A549 (cell line): Measurements from ENCODE around the gene IFRD2. TPM values are rescaled to one million over a fixed set of nuclear protein-coding genes. Genes with fewer than 3 reads are reported as not detected.

Experiments used
- ATAC-seq, 2 experiments: fragments of 200-7000 bp in 1 of 2; fragments of >200 bp in 1 of 2; cut with Nextera tagmentation in 1 of 2; cut with Tn5 transposase in 1 of 2; 3 replicates each; pipeline versions ENCODE4 v1.8.0 to v1.9.1; 2018 to 2020; ENCODE audit warnings: mild to moderate bottlenecking in 1 of 2, moderate library complexity in 1 of 2
- CTCF ChIA-PET: fragments of 300-600 bp; sonication (Branson Sonifier 250); formaldehyde crosslinking; extraction: SDS; loops from one replicate; lab custom pipeline; 2021; ENCODE audit warnings: antibody characterized with exemption, inconsistent platforms; lab: Yijun Ruan, JAX
- POLR2A ChIA-PET: fragments of 350-600 bp; formaldehyde crosslinking; extraction: SDS; loops from one replicate; lab custom pipeline; 2021; ENCODE audit warnings: antibody characterized with exemption, inconsistent platforms; lab: Yijun Ruan, JAX
- DNase-seq, 2 experiments: peaks; one replicate each; pipeline versions ENCODE4 v3.0.0 to v3.0.0-alpha.2; 2011 to 2016; ENCODE audit warnings: low read depth in 1 of 2, low spot score in 1 of 2
- FAIRE-seq: peaks from 2 replicates; lab custom pipeline; 2011; peaks lifted over from hg19 to GRCh38; lab: Jason Lieb, UNC
- H3K27ac ChIP-seq, 2 experiments: fragments of >200 bp; sonication (Bioruptor Twin); formaldehyde crosslinking; 3 replicates each; pipeline ENCODE4 v1.5.1; 2016 to 2017
- H3K4me1 ChIP-seq: fragments of >200 bp; sonication (Bioruptor Twin); formaldehyde crosslinking; 3 replicates; pipeline ENCODE4 v1.6.1; 2016
- H3K4me2 ChIP-seq: fragments of >200 bp; sonication (Bioruptor Twin); formaldehyde crosslinking; 3 replicates; pipeline ENCODE4 v1.6.1; 2016
- H3K4me3 ChIP-seq: fragments of >200 bp; sonication (Bioruptor Twin); formaldehyde crosslinking; 3 replicates; pipeline ENCODE4 v1.5.1; 2016
- H3K9me3 ChIP-seq: fragments of >200 bp; sonication (Bioruptor Twin); formaldehyde crosslinking; 3 replicates; pipeline ENCODE4 v1.6.1; 2016
- CEBPB ChIP-seq, 2 experiments: fragments of >200 bp in 1 of 2; sonication (Bioruptor Twin) in 1 of 2; formaldehyde crosslinking in 1 of 2; IDR thresholded peaks; 2 replicates each; pipeline ENCODE4 v1.6.1; 2012 to 2016
- EHMT2 ChIP-seq: fragments of 200-600 bp; sonication (generic); IDR thresholded peaks from 2 replicates; pipeline ENCODE4 v1.6.1; 2016; ENCODE audit warnings: antibody characterized with exemption, low read depth, mild to moderate bottlenecking, moderate library complexity
- ELK1 ChIP-seq: fragments of 150-350 bp; IDR thresholded peaks from 2 replicates; pipeline ENCODE4 v1.6.1; 2014; ENCODE audit warnings: low read depth, mild to moderate bottlenecking, low read length
- ESRRA ChIP-seq: fragments of 150-350 bp; IDR thresholded peaks from 2 replicates; pipeline ENCODE4 v1.6.1; 2014; ENCODE audit warnings: mild to moderate bottlenecking, low read length, borderline replicate concordance
- GATA3 ChIP-seq: IDR thresholded peaks from 2 replicates; pipeline ENCODE4 v1.6.1; 2012; ENCODE audit warnings: borderline replicate concordance
- HMGXB4 ChIP-seq: fragments of 250-450 bp; sonication (Bioruptor Pico); IDR thresholded peaks from 2 replicates; pipeline ENCODE4 v1.5.0; 2021; ENCODE audit warnings: mild to moderate bottlenecking, moderate library complexity, borderline replicate concordance
- HOXA7 ChIP-seq: fragments of 250-450 bp; sonication (Bioruptor Pico); IDR thresholded peaks from 2 replicates; pipeline ENCODE4 v1.5.0; 2020; ENCODE audit warnings: mild to moderate bottlenecking, moderate library complexity
- JUN ChIP-seq, 2 experiments: fragments of >200 bp; sonication (Bioruptor Twin); formaldehyde crosslinking; IDR thresholded peaks; 2 replicates in 1 of 2; 3 replicates in 1 of 2; pipeline ENCODE4 v1.6.1; 2016 to 2017
- KDM1A ChIP-seq: fragments of 200-600 bp; sonication (generic); IDR thresholded peaks from 2 replicates; pipeline ENCODE4 v1.6.1; 2016; ENCODE audit warnings: low read depth, mild to moderate bottlenecking
- MAX ChIP-seq: IDR thresholded peaks from 2 replicates; pipeline ENCODE4 v1.6.1; 2012
- MAZ ChIP-seq: fragments of 150-350 bp; IDR thresholded peaks from 2 replicates; pipeline ENCODE4 v1.6.1; 2014; ENCODE audit warnings: antibody characterized with exemption, low read depth, low read length, borderline replicate concordance
- MYC ChIP-seq: IDR thresholded peaks from 2 replicates; pipeline ENCODE4 v1.6.1; 2012; ENCODE audit warnings: mild to moderate bottlenecking, inconsistent platforms, low read length, improper control_type of control experiment, borderline replicate concordance
- NFE2L2 ChIP-seq: fragments of 150-350 bp; conservative IDR thresholded peaks from 2 replicates; pipeline ENCODE4 v1.6.1; 2014; ENCODE audit warnings: low read length
- PBX3 ChIP-seq: IDR thresholded peaks from 2 replicates; pipeline ENCODE4 v1.6.1; 2012
- POLR2A ChIP-seq: IDR thresholded peaks from 2 replicates; pipeline ENCODE4 v1.6.1; 2012; ENCODE audit warnings: mild to moderate bottlenecking, low read length
- POLR2AphosphoS2 ChIP-seq: conservative IDR thresholded peaks from 2 replicates; pipeline ENCODE4 v1.6.1; 2012; ENCODE audit warnings: low read length, improper control_type of control experiment, inconsistent platforms
- RAD21 ChIP-seq, 2 experiments: fragments of >200 bp in 1 of 2; sonication (Bioruptor Twin) in 1 of 2; formaldehyde crosslinking in 1 of 2; IDR thresholded peaks in 1 of 2; conservative IDR thresholded peaks in 1 of 2; 2 replicates in 1 of 2; 3 replicates in 1 of 2; pipeline ENCODE4 v1.6.1; 2012 to 2018; ENCODE audit warnings: inconsistent platforms in 1 of 2
- RCOR1 ChIP-seq: fragments of 150-350 bp; IDR thresholded peaks from 2 replicates; pipeline ENCODE4 v1.6.1; 2014; ENCODE audit warnings: antibody characterized with exemption, low read length, low read depth
- SMC3 ChIP-seq: fragments of >200 bp; sonication (Bioruptor Twin); formaldehyde crosslinking; IDR thresholded peaks from 3 replicates; pipeline ENCODE4 v1.6.1; 2018; ENCODE audit warnings: inconsistent platforms
- ZC3H11A ChIP-seq: fragments of 450-650 bp; IDR thresholded peaks from 2 replicates; pipeline ENCODE4 v1.6.1; 2014; ENCODE audit warnings: antibody characterized with exemption, mild to moderate bottlenecking
- WGBS: methylation state at CpG from one replicate; pipeline ENCODE4 v1.1.6; 2017; ENCODE audit errors: missing lambda C conversion rate; 5-methylcytosine and 5-hydroxymethylcytosine counted together
- polyA plus RNA-seq, 4 experiments: library from polyadenylated mRNA; depleted of rRNA in 3 of 4; stranded (reverse); fragments of >200 nt; fragmentation: RNase III in 1 of 4; extraction: RNeasy Plus Mini Kit Qiagen cat#74134 plus additional on column Dnase treatment in 1 of 4; gene quantifications; 2 replicates in 3 of 4; 3 replicates in 1 of 4; pipeline ENCODE4 v1.2.3, GENCODE V29; 2011 to 2017
- TF ChIP-seq, protein P1 (sequence below): fragments of 250-450 bp; sonication (Bioruptor Pico); IDR thresholded peaks from 2 replicates; pipeline ENCODE4 v1.5.0; 2020; ENCODE audit warnings: low read depth, mild to moderate bottlenecking, moderate library complexity
- TF ChIP-seq, protein P2 (sequence below): fragments of >200 bp; sonication (Bioruptor Twin); formaldehyde crosslinking; IDR thresholded peaks from 3 replicates; pipeline ENCODE4 v1.5.1; 2016

IFRD2 gene
- polyA plus RNA-seq, 2 of the 4 experiments (the other 2 are of a cell fraction) = 42.2 to 79.7 TPM

DNA sequence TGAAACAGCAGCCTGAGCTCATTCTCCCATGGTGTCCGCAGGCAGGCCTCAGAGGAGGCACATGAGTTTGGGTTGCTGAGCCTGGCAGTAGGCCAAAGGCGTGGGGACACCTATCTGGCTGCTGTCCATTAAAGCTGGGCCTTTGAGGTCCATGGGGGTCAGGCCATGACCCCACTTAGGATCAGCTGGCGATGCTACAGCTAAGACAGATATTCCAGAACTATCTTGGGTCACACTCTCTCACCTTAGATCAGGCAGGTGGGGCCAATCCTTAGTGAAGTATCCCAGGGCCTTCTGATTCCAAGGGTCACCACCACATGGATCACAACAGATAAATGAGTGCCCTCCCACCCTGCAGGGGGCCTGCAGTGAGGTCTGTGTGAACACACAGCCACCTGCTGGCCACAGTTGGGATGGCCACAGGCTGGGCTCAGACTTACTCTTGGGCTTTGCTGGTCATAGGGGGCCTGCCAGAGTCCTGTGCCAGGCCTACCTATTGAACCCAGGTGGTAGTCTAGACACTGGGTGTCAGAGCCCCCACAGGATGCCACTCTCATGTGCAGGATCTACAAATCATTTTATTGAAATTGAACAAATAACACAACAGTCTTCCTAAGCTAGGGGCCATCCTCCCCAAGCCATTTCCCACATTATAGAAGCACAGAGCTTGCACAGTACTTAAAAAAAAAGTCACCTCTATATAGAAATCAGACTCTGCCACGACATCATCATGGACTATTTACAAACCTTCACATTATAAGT is 32.3 kb upstream of the IFRD2 start:
- Histone ChIP-seq H3K4me3 (no peak overlapping the region), H3K27ac (no peak overlapping the region), H3K4me1 (peaks cover 28% of the 10 kb centered on the region), H3K9me3 (no peaks in the 10 kb centered on the region), H3K4me2 (no peak overlapping the region)
- 0% methylated on average over 1 of the region's 4 CpGs for WGBS
- TF ChIP-seq ELK1 = no peak
- no peak for TF ChIP-seq MYC
- TF ChIP-seq, protein P1, sequence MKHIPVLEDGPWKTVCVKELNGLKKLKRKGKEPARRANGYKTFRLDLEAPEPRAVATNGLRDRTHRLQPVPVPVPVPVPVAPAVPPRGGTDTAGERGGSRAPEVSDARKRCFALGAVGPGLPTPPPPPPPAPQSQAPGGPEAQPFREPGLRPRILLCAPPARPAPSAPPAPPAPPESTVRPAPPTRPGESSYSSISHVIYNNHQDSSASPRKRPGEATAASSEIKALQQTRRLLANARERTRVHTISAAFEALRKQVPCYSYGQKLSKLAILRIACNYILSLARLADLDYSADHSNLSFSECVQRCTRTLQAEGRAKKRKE (CRISPR knock-in tag) = no peak
- no peak for TF ChIP-seq HMGXB4
- peak; percentile 63 to 75 for TF ChIP-seq RAD21 (conservative IDR thresholded peaks at IDR 0.05 in 1 of 2, IDR thresholded peaks at IDR 0.05 in 1 of 2)
- TF ChIP-seq NFE2L2 = no peak
- TF ChIP-seq KDM1A = no peak
- no peak for TF ChIP-seq EHMT2
- TF ChIP-seq MAZ = no peak
- TF ChIP-seq GATA3 = no peak
- TF ChIP-seq RCOR1 = no peak
- TF ChIP-seq PBX3 = no peak
- TF ChIP-seq MAX = no peak
- TF ChIP-seq, protein P2, sequence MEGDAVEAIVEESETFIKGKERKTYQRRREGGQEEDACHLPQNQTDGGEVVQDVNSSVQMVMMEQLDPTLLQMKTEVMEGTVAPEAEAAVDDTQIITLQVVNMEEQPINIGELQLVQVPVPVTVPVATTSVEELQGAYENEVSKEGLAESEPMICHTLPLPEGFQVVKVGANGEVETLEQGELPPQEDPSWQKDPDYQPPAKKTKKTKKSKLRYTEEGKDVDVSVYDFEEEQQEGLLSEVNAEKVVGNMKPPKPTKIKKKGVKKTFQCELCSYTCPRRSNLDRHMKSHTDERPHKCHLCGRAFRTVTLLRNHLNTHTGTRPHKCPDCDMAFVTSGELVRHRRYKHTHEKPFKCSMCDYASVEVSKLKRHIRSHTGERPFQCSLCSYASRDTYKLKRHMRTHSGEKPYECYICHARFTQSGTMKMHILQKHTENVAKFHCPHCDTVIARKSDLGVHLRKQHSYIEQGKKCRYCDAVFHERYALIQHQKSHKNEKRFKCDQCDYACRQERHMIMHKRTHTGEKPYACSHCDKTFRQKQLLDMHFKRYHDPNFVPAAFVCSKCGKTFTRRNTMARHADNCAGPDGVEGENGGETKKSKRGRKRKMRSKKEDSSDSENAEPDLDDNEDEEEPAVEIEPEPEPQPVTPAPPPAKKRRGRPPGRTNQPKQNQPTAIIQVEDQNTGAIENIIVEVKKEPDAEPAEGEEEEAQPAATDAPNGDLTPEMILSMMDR = peak; percentile 63
- no peak for TF ChIP-seq POLR2AphosphoS2
- no peak for TF ChIP-seq ESRRA
- TF ChIP-seq ZC3H11A = no peak
- no peak for TF ChIP-seq POLR2A
- no peak for TF ChIP-seq CEBPB (IDR thresholded peaks at IDR 0.05)
- TF ChIP-seq JUN (IDR thresholded peaks at IDR 0.05) = no peak
- peak; percentile 55 for TF ChIP-seq SMC3
- no peak for TF ChIP-seq HOXA7 (CRISPR knock-in tag)
- DNase-seq (peak; percentile 73 to 78), FAIRE-seq (no peak), ATAC-seq (peak; percentile 47 to 67; a peak in 5 of 6 replicates)
- POLR2A ChIA-PET = interaction anchor here (1.0 kb wide), 2 partner anchors 13 to 44 kb away, joined by 4 to 7 read pairs; no protein-coding TSS in a partner anchor
- CTCF ChIA-PET = interaction anchor here (0.5 to 5.1 kb wide), 28 partner anchors 10 to 322 kb away, joined by 3 to 56 read pairs (median 4); partner anchors contain the start of genes GNAI2, GNAT1, HYAL1 and HYAL3
